ENCODE measurements around the gene MED16.
A peak's percentile ranks its signal among the peaks of the same experiment; 100 is the strongest.

Gene MED16

GRCh38 chr19:927780-928401 lies 34.9 kb upstream of the MED16 start:
- H3K4me3 ChIP-seq (ENCODE audit: low read depth, low read length, poor library complexity, severe bottlenecking) = no peak overlapping the region
- no peaks in the 10 kb centered on the region for H4K20me1 ChIP-seq (ENCODE audit: insufficient read depth, low read length)
- no peaks in the 10 kb centered on the region for H3K79me2 ChIP-seq (ENCODE audit: insufficient read depth, low read length)
- no peaks in the 10 kb centered on the region for H3K9me3 ChIP-seq (ENCODE audit: low read length)
- H3K36me3 ChIP-seq (ENCODE audit: insufficient read depth, low read length) = no peaks in the 10 kb centered on the region
- no peak overlapping the region for H3K9ac ChIP-seq (ENCODE audit: low read length)
- TF ChIP-seq CTCF (IDR thresholded peaks at IDR 0.05; ENCODE audit: low read length) (no peak), EZH2 (IDR thresholded peaks at IDR 0.05; ENCODE audit: borderline replicate concordance, low read length) (no peak)
- peaks cover 2% of the 10 kb centered on the region for H3K27me3 ChIP-seq (ENCODE audit: insufficient read depth, low read length)
- no peak overlapping the region for H3K4me2 ChIP-seq (ENCODE audit: low read length)
- H3K9me2 ChIP-seq (ENCODE audit: low read depth, low read length) = no peaks in the 10 kb centered on the region
- H3K4me1 ChIP-seq (ENCODE audit: insufficient read depth, low read length, severe bottlenecking) = peaks cover 21% of the 10 kb centered on the region
- no peak overlapping the region for H3K27ac ChIP-seq (ENCODE audit: low read depth, low read length, poor library complexity, severe bottlenecking)
- no peak overlapping the region for H2AFZ ChIP-seq (ENCODE audit: low read length)
- no peaks in the 10 kb centered on the region for H3F3A ChIP-seq (ENCODE audit: insufficient read depth, low read length)

- Histone ChIP-seq H3K4me2 (ENCODE audit: low read length) (no peak overlapping the region), H3K79me2 (ENCODE audit: insufficient read depth, low read length) (no peaks in the 10 kb centered on the region), H3K27ac (ENCODE audit: low read depth, low read length, poor library complexity, severe bottlenecking) (no peak overlapping the region), H4K20me1 (ENCODE audit: insufficient read depth, low read length) (no peaks in the 10 kb centered on the region), H3K9me2 (ENCODE audit: low read depth, low read length) (no peaks in the 10 kb centered on the region), H3K9ac (ENCODE audit: low read length) (no peak overlapping the region), H3K4me3 (ENCODE audit: low read depth, low read length, poor library complexity, severe bottlenecking) (no peak overlapping the region), H3K27me3 (ENCODE audit: insufficient read depth, low read length) (no peaks in the 10 kb centered on the region; the same call in none of the 2 replicates), H3F3A (ENCODE audit: insufficient read depth, low read length) (no peaks in the 10 kb centered on the region), H3K36me3 (ENCODE audit: insufficient read depth, low read length) (no peaks in the 10 kb centered on the region), H3K9me3 (ENCODE audit: low read length) (no peaks in the 10 kb centered on the region), H3K4me1 (ENCODE audit: insufficient read depth, low read length, severe bottlenecking) (peaks cover 21% of the 10 kb centered on the region), H2AFZ (ENCODE audit: low read length) (no peak overlapping the region)
- no peak for TF ChIP-seq CTCF (IDR thresholded peaks at IDR 0.05; ENCODE audit: low read length)
- TF ChIP-seq EZH2 (IDR thresholded peaks at IDR 0.05; ENCODE audit: borderline replicate concordance, low read length) = no peak
These were observed 34.4 kb upstream of the MED16 start for GRCh38 chr19:927351-927779.

GRCh38 chr19:926589-927350 lies 33.8 kb upstream of the MED16 start:
- no peak overlapping the region for H3K27ac ChIP-seq (ENCODE audit: low read depth, low read length, poor library complexity, severe bottlenecking)
- no peak overlapping the region for H2AFZ ChIP-seq (ENCODE audit: low read length)

More at GRCh38 chr19:926589-927350, 33.8 kb upstream of the MED16 start:
- no peaks in the 10 kb centered on the region for H3K36me3 ChIP-seq (ENCODE audit: insufficient read depth, low read length)
- no peaks in the 10 kb centered on the region for H3F3A ChIP-seq (ENCODE audit: insufficient read depth, low read length)
- peaks cover 21% of the 10 kb centered on the region for H3K4me1 ChIP-seq (ENCODE audit: insufficient read depth, low read length, severe bottlenecking)
- no peaks in the 10 kb centered on the region for H3K9me2 ChIP-seq (ENCODE audit: low read depth, low read length)
- peak overlapping the region; percentile 64 for H3K4me3 ChIP-seq (ENCODE audit: low read depth, low read length, poor library complexity, severe bottlenecking)
- no peaks in the 10 kb centered on the region for H4K20me1 ChIP-seq (ENCODE audit: insufficient read depth, low read length)
- no peaks in the 10 kb centered on the region; the same call in none of the 2 replicates for H3K27me3 ChIP-seq (ENCODE audit: insufficient read depth, low read length)
- H3K9ac ChIP-seq (ENCODE audit: low read length) = peak overlapping the region; percentile 37; the same call in 1 of the 2 replicates
- no peak for TF ChIP-seq CTCF (IDR thresholded peaks at IDR 0.05; ENCODE audit: low read length)
- TF ChIP-seq EZH2 (IDR thresholded peaks at IDR 0.05; ENCODE audit: borderline replicate concordance, low read length) = no peak
- no peaks in the 10 kb centered on the region for H3K9me3 ChIP-seq (ENCODE audit: low read length)
- no peaks in the 10 kb centered on the region for H3K79me2 ChIP-seq (ENCODE audit: insufficient read depth, low read length)
- H3K4me2 ChIP-seq (ENCODE audit: low read length) = peak overlapping the region; percentile 84
